PC-9 (cell line): ENCODE data around the gene SLC7A14. TPM values are rescaled to one million over a fixed set of nuclear protein-coding genes. Genes with fewer than 3 reads are reported as not detected.

ENCODE experiments used
- BruUV-seq: library from RNA; stranded (reverse); fragments of 400-500 nt; replicated peaks from 2 replicates; lab custom pipeline; 2021; lab: Mats Ljungman, UMichigan
- CTCF ChIA-PET: fragments of 300-600 bp; sonication (Branson Sonifier 250); formaldehyde crosslinking; loops from one replicate; lab custom pipeline; 2022; ENCODE audit warnings: antibody characterized with exemption; lab: Charles Lee
- POLR2A ChIA-PET: fragments of 300-600 bp; sonication (Branson Sonifier 250); formaldehyde crosslinking; loops from one replicate; lab custom pipeline; 2022; ENCODE audit warnings: antibody characterized with exemption; ENCODE audit not compliant: unreplicated experiment; lab: Charles Lee
- DNase-seq, 2 experiments: peaks; one replicate each; pipeline versions ENCODE4 v3.0.0 to v3.0.0-alpha.2; 2015 to 2022; ENCODE audit warnings: mixed read lengths in 1 of 2
- H2AFZ ChIP-seq: fragments of 200-600 bp; sonication (generic); 2 replicates; pipeline ENCODE4 v1.8.1; 2017; ENCODE audit warnings: antibody characterized with exemption
- H3F3A ChIP-seq: fragments of 200-600 bp; sonication (generic); 2 replicates; pipeline ENCODE4 v1.8.1; 2017; ENCODE audit warnings: antibody characterized with exemption, mild to moderate bottlenecking, low read depth; ENCODE audit not compliant: insufficient read depth
- H3K27ac ChIP-seq: fragments of 200-600 bp; sonication (generic); 2 replicates; pipeline ENCODE4 v1.6.1; 2016; ENCODE audit warnings: mixed run types
- H3K27me3 ChIP-seq: fragments of 200-600 bp; sonication (generic); 2 replicates; pipeline ENCODE4 v1.6.1; 2016; ENCODE audit warnings: low read depth, mixed run types; ENCODE audit not compliant: insufficient read depth
- H3K36me3 ChIP-seq: fragments of 200-600 bp; sonication (generic); 2 replicates; pipeline ENCODE4 v1.6.1; 2016; ENCODE audit warnings: low read depth, mixed run types
- H3K4me1 ChIP-seq: fragments of 200-600 bp; sonication (generic); replicated peaks from 2 replicates; pipeline ENCODE4 v1.6.1; 2016; ENCODE audit warnings: mixed run types; ENCODE audit not compliant: insufficient read depth
- H3K4me2 ChIP-seq: fragments of 200-600 bp; sonication (generic); 2 replicates; pipeline ENCODE4 v1.6.1; 2017; ENCODE audit warnings: mixed run types
- H3K4me3 ChIP-seq: fragments of 200-600 bp; sonication (generic); 2 replicates; pipeline ENCODE4 v1.6.1; 2016; ENCODE audit warnings: mixed run types
- H3K79me2 ChIP-seq: fragments of 200-600 bp; sonication (generic); 2 replicates; pipeline ENCODE4 v1.6.1; 2017; ENCODE audit warnings: low read depth, mixed run types
- H3K9me2 ChIP-seq: fragments of 200-600 bp; sonication (generic); 2 replicates; pipeline ENCODE4 v1.8.1; 2017; ENCODE audit warnings: mild to moderate bottlenecking; ENCODE audit not compliant: insufficient read depth
- H3K9me3 ChIP-seq: fragments of 200-600 bp; sonication (generic); 2 replicates; pipeline ENCODE4 v1.8.1; 2016; ENCODE audit warnings: low read depth; ENCODE audit not compliant: insufficient read depth
- H4K20me1 ChIP-seq: fragments of 200-600 bp; sonication (generic); 2 replicates; pipeline ENCODE4 v1.8.1; 2017; ENCODE audit not compliant: insufficient read depth
- EZH2 ChIP-seq: fragments of 200-600 bp; sonication (generic); IDR thresholded peaks from 2 replicates; pipeline ENCODE4 v1.8.0; 2017; ENCODE audit warnings: antibody characterized with exemption, low read depth
- intact Hi-C: fragments of 100-400 bp; cut with micrococcal nuclease; formaldehyde crosslinking; loops from one replicate; pipeline ENCODE4 v1.10.0; 2022; ENCODE audit not compliant: unreplicated experiment
- total RNA-seq: library from RNA; stranded (reverse); gene quantifications from 2 replicates; pipeline ENCODE4 v1.2.3, GENCODE V29; 2021
- TF ChIP-seq, protein P1 (sequence below): fragments of 200-600 bp; sonication (generic); conservative IDR thresholded peaks from 2 replicates; pipeline ENCODE4 v1.6.1; 2017; ENCODE audit warnings: mixed run types, antibody characterized with exemption, mild to moderate bottlenecking, moderate library complexity

Gene SLC7A14
- total RNA-seq, 1 experiment from 2014 or later, result not detected

DNA sequence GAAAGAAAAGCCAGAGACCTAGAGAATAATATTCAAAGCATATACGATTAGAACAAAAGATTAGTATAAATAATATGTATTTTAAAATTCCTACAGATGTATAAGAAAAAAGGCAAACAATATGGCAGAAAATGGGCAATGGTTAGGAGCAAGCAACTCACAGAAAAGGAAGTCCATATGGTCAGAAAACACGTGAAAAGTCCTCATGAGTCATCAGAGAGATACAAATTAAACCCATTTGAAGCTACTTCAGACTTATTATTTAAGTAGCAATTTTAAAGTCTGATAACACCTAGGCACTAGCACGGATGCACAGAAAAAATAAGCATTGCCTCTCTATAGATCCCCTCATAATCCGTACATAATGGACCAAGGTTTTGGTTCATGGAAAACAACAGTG is 25.6 kb downstream of the SLC7A14 start:
- Histone ChIP-seq H3K9me2 (no peaks in the 10 kb centered on the region), H4K20me1 (no peaks in the 10 kb centered on the region), H3K27me3 (no peaks in the 10 kb centered on the region), H3K27ac (no peak overlapping the region), H3K4me3 (no peak overlapping the region), H3K4me2 (no peak overlapping the region), H3K9me3 (no peaks in the 10 kb centered on the region; the same call in 1 of the 2 replicates), H3K36me3 (no peaks in the 10 kb centered on the region), H3F3A (no peaks in the 10 kb centered on the region), H2AFZ (no peak overlapping the region), H3K4me1 (no peaks in the 10 kb centered on the region), H3K79me2 (no peaks in the 10 kb centered on the region)
- no peak for TF ChIP-seq EZH2
- TF ChIP-seq, protein P1, sequence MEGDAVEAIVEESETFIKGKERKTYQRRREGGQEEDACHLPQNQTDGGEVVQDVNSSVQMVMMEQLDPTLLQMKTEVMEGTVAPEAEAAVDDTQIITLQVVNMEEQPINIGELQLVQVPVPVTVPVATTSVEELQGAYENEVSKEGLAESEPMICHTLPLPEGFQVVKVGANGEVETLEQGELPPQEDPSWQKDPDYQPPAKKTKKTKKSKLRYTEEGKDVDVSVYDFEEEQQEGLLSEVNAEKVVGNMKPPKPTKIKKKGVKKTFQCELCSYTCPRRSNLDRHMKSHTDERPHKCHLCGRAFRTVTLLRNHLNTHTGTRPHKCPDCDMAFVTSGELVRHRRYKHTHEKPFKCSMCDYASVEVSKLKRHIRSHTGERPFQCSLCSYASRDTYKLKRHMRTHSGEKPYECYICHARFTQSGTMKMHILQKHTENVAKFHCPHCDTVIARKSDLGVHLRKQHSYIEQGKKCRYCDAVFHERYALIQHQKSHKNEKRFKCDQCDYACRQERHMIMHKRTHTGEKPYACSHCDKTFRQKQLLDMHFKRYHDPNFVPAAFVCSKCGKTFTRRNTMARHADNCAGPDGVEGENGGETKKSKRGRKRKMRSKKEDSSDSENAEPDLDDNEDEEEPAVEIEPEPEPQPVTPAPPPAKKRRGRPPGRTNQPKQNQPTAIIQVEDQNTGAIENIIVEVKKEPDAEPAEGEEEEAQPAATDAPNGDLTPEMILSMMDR, result no peak
- DNase-seq, result peak in 1 of 2 experiments; percentile 13
- POLR2A ChIA-PET, result no interaction called here
- intact Hi-C loops, result no loop called here
- CTCF ChIA-PET, result no interaction called here
- no TSS peak for BruUV-seq

DNA sequence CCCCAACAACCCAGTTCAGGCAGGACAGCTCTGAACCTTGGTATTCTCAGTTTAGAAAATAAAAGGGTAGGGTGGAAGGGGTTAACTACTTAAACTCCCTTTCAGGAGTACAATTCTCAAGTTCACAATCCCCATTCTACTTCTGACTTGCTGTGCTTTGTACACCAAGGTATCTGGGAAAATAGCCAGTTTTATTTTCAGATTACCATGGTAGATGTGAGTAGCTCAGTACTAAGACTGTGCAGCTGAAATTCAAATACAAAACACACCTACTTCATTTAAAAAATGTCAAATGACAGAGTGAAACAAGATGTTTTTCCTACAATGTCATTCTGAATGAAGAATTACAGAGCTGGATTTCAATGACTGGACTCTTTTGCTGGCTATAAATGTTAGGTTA is 27.4 kb downstream of the SLC7A14 start:
- no peak for TF ChIP-seq EZH2
- TF ChIP-seq, protein P1, result no peak
- Histone ChIP-seq H3K27me3 (no peaks in the 10 kb centered on the region), H3K27ac (no peak overlapping the region), H3K9me3 (no peaks in the 10 kb centered on the region; the same call in 1 of the 2 replicates), H3K9me2 (no peaks in the 10 kb centered on the region), H2AFZ (no peak overlapping the region), H3K4me3 (no peak overlapping the region), H3K4me1 (no peaks in the 10 kb centered on the region), H4K20me1 (no peaks in the 10 kb centered on the region), H3K4me2 (no peak overlapping the region), H3K36me3 (no peaks in the 10 kb centered on the region), H3F3A (no peaks in the 10 kb centered on the region), H3K79me2 (no peaks in the 10 kb centered on the region)
- ChIA-PET POLR2A (interaction anchor here (0.7 kb wide), 1 partner anchor 85 kb away, joined by 3 read pairs; no protein-coding TSS in a partner anchor), CTCF (interaction anchor here (0.7 kb wide), 1 partner anchor 253 kb away, joined by 3 read pairs; no protein-coding TSS in a partner anchor)
- no TSS peak for BruUV-seq
- intact Hi-C loops, result no loop called here
- peak in 1 of 2 experiments; percentile 6 for DNase-seq

DNA sequence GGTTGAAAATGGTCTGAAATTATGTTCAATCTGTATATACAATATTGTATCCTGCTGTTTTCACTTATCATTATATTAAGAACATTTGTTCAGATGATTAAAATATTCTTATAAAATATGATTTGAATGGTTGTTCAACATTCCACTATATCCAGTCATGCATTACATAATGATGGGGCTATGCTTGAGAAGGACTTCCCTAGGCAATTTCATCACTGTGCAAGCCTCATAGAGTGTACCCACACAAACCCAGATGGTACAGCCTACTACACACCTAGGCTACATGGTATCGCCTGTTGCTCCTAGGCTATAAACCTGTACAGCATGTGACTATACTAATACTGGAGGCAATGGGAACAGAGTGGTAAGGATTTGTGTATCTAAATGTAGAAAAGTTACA is 30.5 kb downstream of the SLC7A14 start:
- Histone ChIP-seq H3K36me3 (no peaks in the 10 kb centered on the region), H3K4me3 (no peak overlapping the region), H3K27me3 (no peaks in the 10 kb centered on the region), H3K79me2 (no peaks in the 10 kb centered on the region), H3K27ac (no peak overlapping the region), H2AFZ (no peak overlapping the region), H4K20me1 (no peaks in the 10 kb centered on the region), H3K4me2 (no peak overlapping the region), H3K4me1 (no peaks in the 10 kb centered on the region), H3K9me3 (no peaks in the 10 kb centered on the region; the same call in 1 of the 2 replicates), H3F3A (no peaks in the 10 kb centered on the region), H3K9me2 (0 out of 2 replicates have a peak, but pooled peaks cover 3% of the 10 kb centered on the region)
- no TSS peak for BruUV-seq
- POLR2A ChIA-PET, result no interaction called here
- intact Hi-C loops, result no loop called here
- peak in 1 of 2 experiments; percentile 35 for DNase-seq
- TF ChIP-seq, protein P1, result no peak
- TF ChIP-seq EZH2, result no peak
- CTCF ChIA-PET, result no interaction called here
